Ishikawa (cell line): ENCODE results near the gene SGSM1.

ENCODE experiments used
- CEBPB ChIP-seq: IDR thresholded peaks from 2 replicates; pipeline ENCODE4 v1.6.1; 2012
- YY1 ChIP-seq: IDR thresholded peaks from 2 replicates; pipeline ENCODE4 v1.6.1; 2012; ENCODE audit warnings: low read depth
- TF ChIP-seq, protein P1 (sequence below): IDR thresholded peaks from 2 replicates; pipeline ENCODE4 v1.6.1; 2012; ENCODE audit warnings: low read depth, mild to moderate bottlenecking

GRCh38 chr22:24947383-24947782 is 141.4 kb downstream of the SGSM1 start:
- TF ChIP-seq, protein P1, sequence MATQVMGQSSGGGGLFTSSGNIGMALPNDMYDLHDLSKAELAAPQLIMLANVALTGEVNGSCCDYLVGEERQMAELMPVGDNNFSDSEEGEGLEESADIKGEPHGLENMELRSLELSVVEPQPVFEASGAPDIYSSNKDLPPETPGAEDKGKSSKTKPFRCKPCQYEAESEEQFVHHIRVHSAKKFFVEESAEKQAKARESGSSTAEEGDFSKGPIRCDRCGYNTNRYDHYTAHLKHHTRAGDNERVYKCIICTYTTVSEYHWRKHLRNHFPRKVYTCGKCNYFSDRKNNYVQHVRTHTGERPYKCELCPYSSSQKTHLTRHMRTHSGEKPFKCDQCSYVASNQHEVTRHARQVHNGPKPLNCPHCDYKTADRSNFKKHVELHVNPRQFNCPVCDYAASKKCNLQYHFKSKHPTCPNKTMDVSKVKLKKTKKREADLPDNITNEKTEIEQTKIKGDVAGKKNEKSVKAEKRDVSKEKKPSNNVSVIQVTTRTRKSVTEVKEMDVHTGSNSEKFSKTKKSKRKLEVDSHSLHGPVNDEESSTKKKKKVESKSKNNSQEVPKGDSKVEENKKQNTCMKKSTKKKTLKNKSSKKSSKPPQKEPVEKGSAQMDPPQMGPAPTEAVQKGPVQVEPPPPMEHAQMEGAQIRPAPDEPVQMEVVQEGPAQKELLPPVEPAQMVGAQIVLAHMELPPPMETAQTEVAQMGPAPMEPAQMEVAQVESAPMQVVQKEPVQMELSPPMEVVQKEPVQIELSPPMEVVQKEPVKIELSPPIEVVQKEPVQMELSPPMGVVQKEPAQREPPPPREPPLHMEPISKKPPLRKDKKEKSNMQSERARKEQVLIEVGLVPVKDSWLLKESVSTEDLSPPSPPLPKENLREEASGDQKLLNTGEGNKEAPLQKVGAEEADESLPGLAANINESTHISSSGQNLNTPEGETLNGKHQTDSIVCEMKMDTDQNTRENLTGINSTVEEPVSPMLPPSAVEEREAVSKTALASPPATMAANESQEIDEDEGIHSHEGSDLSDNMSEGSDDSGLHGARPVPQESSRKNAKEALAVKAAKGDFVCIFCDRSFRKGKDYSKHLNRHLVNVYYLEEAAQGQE = no peak
- no peak for TF ChIP-seq CEBPB
- no peak for TF ChIP-seq YY1
